ENCODE data around the gene CERS6.

GRCh38 chr2:168718622-168719021 lies 262.6 kb downstream of the CERS6 start:
- TF ChIP-seq CTCF (IDR thresholded peaks at IDR 0.05) (no peak), POLR2A (IDR thresholded peaks at IDR 0.05) (no peak)

All from testis (tissue), 2 donors.